GM21381 (cell line): ENCODE results near the gene CYP24A1.

ENCODE experiments used
- ATAC-seq: cut with Tn5 transposase; IDR thresholded peaks from one replicate; pipeline ENCODE4 v1.9.1; 2021; ENCODE audit warnings: mild to moderate bottlenecking, moderate library complexity; ENCODE audit not compliant: unreplicated experiment

The CYP24A1 gene

GRCh38 chr20:54173653-54174456, at the start of gene CYP24A1:
Gene CYP24A1, minus strand, starts transcription at chr20:54173986. Its CDS starts 407 bp downstream, at chr20:54173579.
- ATAC-seq, result no peak

- no peak for ATAC-seq
These were observed 49.5 kb upstream of the CYP24A1 start for GRCh38 chr20:54223285-54223684.

- no peak for ATAC-seq
These were observed 48.5 kb upstream of the CYP24A1 start for GRCh38 chr20:54221996-54222890.

- no peak for ATAC-seq
These were observed 47.6 kb upstream of the CYP24A1 start for GRCh38 chr20:54221353-54221752.

GRCh38 chr20:54220722-54221121, 46.9 kb upstream of the CYP24A1 start:
- ATAC-seq, result no peak

GRCh38 chr20:54219751-54220426, 46.1 kb upstream of the CYP24A1 start:
- no peak for ATAC-seq

GRCh38 chr20:54218470-54218869, 44.7 kb upstream of the CYP24A1 start:
- ATAC-seq, result no peak

- ATAC-seq, result no peak
These were observed 44.0 kb upstream of the CYP24A1 start for GRCh38 chr20:54217762-54218161.

- ATAC-seq, result no peak
These were observed 41.5 kb upstream of the CYP24A1 start for GRCh38 chr20:54215157-54215789.

- no peak for ATAC-seq
These were observed 40.8 kb upstream of the CYP24A1 start for GRCh38 chr20:54214566-54214965.

- no peak for ATAC-seq
These were observed 39.1 kb upstream of the CYP24A1 start for GRCh38 chr20:54212871-54213270.

GRCh38 chr20:54212226-54212625, 38.4 kb upstream of the CYP24A1 start:
- ATAC-seq, result no peak

- ATAC-seq, result no peak
These were observed 35.5 kb upstream of the CYP24A1 start for GRCh38 chr20:54209216-54209813.

- peak; percentile 8 for ATAC-seq
These were observed 34.9 kb upstream of the CYP24A1 start for GRCh38 chr20:54208548-54209176.

GRCh38 chr20:54207743-54208547, 34.2 kb upstream of the CYP24A1 start, which contains the start of gene PFDN4:
Gene PFDN4, plus strand, starts transcription at chr20:54208087. Its CDS starts 14 bp downstream, at chr20:54208101.
- ATAC-seq, result peak; percentile 97

- ATAC-seq, result no peak
These were observed 33.4 kb upstream of the CYP24A1 start for GRCh38 chr20:54207053-54207742.

- no peak for ATAC-seq
These were observed 31.7 kb upstream of the CYP24A1 start for GRCh38 chr20:54205450-54205849.

- no peak for ATAC-seq
These were observed 30.7 kb upstream of the CYP24A1 start for GRCh38 chr20:54204481-54204880.
